WTC11 (cell line): ENCODE results near the gene PDZD8. TPM values are rescaled to one million over a fixed set of nuclear protein-coding genes. Genes with fewer than 3 reads are reported as not detected.

Source experiments
- ATAC-seq: fragments of 200-7000 bp; cut with Tn5 transposase; 2 replicates; pipeline ENCODE4 v1.10.0; 2021; ENCODE audit warnings: mild to moderate bottlenecking, moderate library complexity
- CTCF ChIA-PET: fragments of 300-600 bp; sonication (Branson Sonifier 250); formaldehyde crosslinking; loops from one replicate; lab custom pipeline; 2021; ENCODE audit warnings: antibody characterized with exemption; lab: Charles Lee
- POLR2A ChIA-PET: fragments of 350-600 bp; sonication (Branson Sonifier 250); formaldehyde crosslinking; loops from one replicate; lab custom pipeline; 2021; ENCODE audit warnings: antibody characterized with exemption; lab: Charles Lee
- DNase-seq: peaks from one replicate; pipeline ENCODE4 v3.0.0; 2021; ENCODE audit warnings: low spot score
- H3K27ac Mint-ChIP-seq: 2 replicates; pipeline ENCODE4 v1.8.0; 2021; ENCODE audit warnings: mixed read lengths
- H3K27me3 Mint-ChIP-seq: 2 replicates; pipeline ENCODE4 v1.8.0; 2021; ENCODE audit warnings: low read depth, mild to moderate bottlenecking, moderate library complexity, mixed read lengths
- H3K36me3 Mint-ChIP-seq: 2 replicates; pipeline ENCODE4 v1.8.0; 2021; ENCODE audit warnings: mixed read lengths
- H3K4me1 Mint-ChIP-seq: 2 replicates; pipeline ENCODE4 v1.8.0; 2022; ENCODE audit warnings: mixed read lengths
- H3K4me3 Mint-ChIP-seq: 2 replicates; pipeline ENCODE4 v1.8.0; 2021; ENCODE audit warnings: mild to moderate bottlenecking, moderate library complexity, mixed read lengths
- H3K9me3 Mint-ChIP-seq: 2 replicates; pipeline ENCODE4 v1.8.0; 2021; ENCODE audit warnings: mixed read lengths
- EMX1 ChIP-seq: fragments of 250-450 bp; sonication (Bioruptor Pico); IDR thresholded peaks from 2 replicates; pipeline ENCODE4 v1.8.0; 2021; ENCODE audit warnings: mild to moderate bottlenecking
- IRF2 ChIP-seq: sonication (generic); formaldehyde crosslinking; IDR thresholded peaks from 2 replicates; pipeline ENCODE4 v1.8.0; 2022; ENCODE audit warnings: low read depth, missing genetic modification reagents, borderline replicate concordance
- JUN ChIP-seq: sonication (generic); formaldehyde crosslinking; IDR thresholded peaks from 2 replicates; pipeline ENCODE4 v1.8.0; 2023; ENCODE audit warnings: mild to moderate bottlenecking, missing genetic modification reagents
- MYBL2 ChIP-seq: sonication (generic); formaldehyde crosslinking; IDR thresholded peaks from 2 replicates; pipeline ENCODE4 v1.8.1; 2023; ENCODE audit warnings: mild to moderate bottlenecking, moderate library complexity, missing genetic modification reagents
- NR1H2 ChIP-seq: sonication (generic); formaldehyde crosslinking; IDR thresholded peaks from 2 replicates; pipeline ENCODE4 v1.9.0; 2021; ENCODE audit warnings: mild to moderate bottlenecking, moderate library complexity, missing genetic modification reagents
- ZNF121 ChIP-seq: sonication (generic); formaldehyde crosslinking; IDR thresholded peaks from 2 replicates; pipeline ENCODE4 v1.8.0; 2023; ENCODE audit warnings: missing genetic modification reagents
- ZNF416 ChIP-seq: fragments of 250-450 bp; sonication (Bioruptor Pico); IDR thresholded peaks from 2 replicates; pipeline ENCODE4 v1.9.0; 2021; ENCODE audit warnings: mild to moderate bottlenecking, inconsistent platforms
- total RNA-seq: library from RNA; stranded (reverse); gene quantifications from 3 replicates; pipeline ENCODE4 v1.2.3, GENCODE V29; 2021
- TF ChIP-seq, protein P1 (sequence below): fragments of 250-450 bp; sonication (Bioruptor Pico); conservative IDR thresholded peaks from 2 replicates; pipeline ENCODE4 v1.9.0; 2021; ENCODE audit warnings: mild to moderate bottlenecking
- TF ChIP-seq, protein P2 (sequence below): sonication (generic); formaldehyde crosslinking; IDR thresholded peaks from 2 replicates; pipeline ENCODE4 v1.8.0; 2022; ENCODE audit warnings: missing genetic modification reagents
- TF ChIP-seq, protein P3 (sequence below): sonication (generic); formaldehyde crosslinking; IDR thresholded peaks from 2 replicates; pipeline ENCODE4 v1.8.0; 2023; ENCODE audit warnings: mild to moderate bottlenecking, missing genetic modification reagents
- TF ChIP-seq, protein P4 (sequence below): sonication (generic); formaldehyde crosslinking; IDR thresholded peaks from 2 replicates; pipeline ENCODE4 v1.8.1; 2023; ENCODE audit warnings: mild to moderate bottlenecking, missing genetic modification reagents
- TF ChIP-seq, protein P5 (sequence below): sonication (generic); formaldehyde crosslinking; IDR thresholded peaks from 2 replicates; pipeline ENCODE4 v1.8.0; 2022; ENCODE audit warnings: mild to moderate bottlenecking, missing genetic modification reagents

PDZD8 gene
- total RNA-seq, 1 experiment from 2014 or later, result 52.7 TPM

DNA sequence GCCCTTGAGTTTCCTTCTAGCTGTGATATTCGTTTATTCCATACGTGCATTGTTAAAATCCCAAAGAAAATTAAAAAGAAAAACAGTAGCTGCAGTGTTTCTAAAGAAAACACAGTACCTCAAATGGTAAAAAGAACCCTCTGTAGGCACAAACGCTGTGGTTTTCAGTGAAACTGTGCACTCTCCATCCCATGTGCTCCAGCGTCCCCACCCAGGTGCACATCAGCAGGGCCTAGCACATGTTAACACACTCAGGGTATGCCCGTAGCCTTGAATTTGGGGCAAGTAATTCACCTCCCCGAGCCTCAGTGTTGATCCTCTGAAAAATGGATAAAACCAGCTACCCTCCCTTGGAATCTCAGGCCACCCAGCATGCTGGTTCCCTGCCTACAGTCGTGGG lies 124.8 kb downstream of the PDZD8 start (continued):
- TF ChIP-seq, protein P1, sequence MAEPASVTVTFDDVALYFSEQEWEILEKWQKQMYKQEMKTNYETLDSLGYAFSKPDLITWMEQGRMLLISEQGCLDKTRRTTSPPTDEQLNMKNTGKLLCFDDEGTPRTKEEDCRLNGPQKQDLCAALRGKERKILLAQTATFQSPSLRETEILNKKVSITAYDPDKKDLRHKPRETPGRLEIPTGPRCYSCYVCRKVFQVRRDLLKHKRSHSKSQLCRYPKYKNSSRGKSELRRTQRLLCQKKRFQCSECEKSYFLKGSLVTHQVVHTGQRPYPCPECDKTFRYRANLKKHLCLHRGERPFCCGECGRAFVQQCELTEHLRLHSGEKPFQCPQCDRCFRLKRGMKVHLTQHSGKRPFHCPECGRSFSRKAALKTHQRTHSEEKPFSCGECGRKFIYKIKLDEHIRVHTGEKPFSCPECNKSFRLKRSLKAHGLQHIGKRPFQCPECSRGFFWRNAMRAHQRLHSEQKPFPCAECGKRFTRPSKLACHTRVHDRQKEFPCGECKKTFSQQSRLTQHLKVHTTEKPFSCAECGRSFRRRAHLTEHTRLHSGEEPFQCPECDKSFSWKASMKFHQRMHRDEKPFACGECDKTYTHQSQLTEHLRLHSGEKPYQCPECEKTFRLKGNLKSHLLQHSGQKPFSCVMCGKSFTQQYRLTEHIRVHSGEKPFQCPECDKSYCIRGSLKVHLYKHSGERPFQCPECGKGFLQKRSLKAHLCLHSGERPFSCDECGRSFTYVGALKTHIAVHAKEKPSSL (CRISPR knock-in tag), result no peak
- TF ChIP-seq, protein P2, sequence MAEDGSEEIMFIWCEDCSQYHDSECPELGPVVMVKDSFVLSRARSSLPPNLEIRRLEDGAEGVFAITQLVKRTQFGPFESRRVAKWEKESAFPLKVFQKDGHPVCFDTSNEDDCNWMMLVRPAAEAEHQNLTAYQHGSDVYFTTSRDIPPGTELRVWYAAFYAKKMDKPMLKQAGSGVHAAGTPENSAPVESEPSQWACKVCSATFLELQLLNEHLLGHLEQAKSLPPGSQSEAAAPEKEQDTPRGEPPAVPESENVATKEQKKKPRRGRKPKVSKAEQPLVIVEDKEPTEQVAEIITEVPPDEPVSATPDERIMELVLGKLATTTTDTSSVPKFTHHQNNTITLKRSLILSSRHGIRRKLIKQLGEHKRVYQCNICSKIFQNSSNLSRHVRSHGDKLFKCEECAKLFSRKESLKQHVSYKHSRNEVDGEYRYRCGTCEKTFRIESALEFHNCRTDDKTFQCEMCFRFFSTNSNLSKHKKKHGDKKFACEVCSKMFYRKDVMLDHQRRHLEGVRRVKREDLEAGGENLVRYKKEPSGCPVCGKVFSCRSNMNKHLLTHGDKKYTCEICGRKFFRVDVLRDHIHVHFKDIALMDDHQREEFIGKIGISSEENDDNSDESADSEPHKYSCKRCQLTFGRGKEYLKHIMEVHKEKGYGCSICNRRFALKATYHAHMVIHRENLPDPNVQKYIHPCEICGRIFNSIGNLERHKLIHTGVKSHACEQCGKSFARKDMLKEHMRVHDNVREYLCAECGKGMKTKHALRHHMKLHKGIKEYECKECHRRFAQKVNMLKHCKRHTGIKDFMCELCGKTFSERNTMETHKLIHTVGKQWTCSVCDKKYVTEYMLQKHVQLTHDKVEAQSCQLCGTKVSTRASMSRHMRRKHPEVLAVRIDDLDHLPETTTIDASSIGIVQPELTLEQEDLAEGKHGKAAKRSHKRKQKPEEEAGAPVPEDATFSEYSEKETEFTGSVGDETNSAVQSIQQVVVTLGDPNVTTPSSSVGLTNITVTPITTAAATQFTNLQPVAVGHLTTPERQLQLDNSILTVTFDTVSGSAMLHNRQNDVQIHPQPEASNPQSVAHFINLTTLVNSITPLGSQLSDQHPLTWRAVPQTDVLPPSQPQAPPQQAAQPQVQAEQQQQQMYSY (CRISPR knock-in tag), result no peak
- TF ChIP-seq, protein P3, sequence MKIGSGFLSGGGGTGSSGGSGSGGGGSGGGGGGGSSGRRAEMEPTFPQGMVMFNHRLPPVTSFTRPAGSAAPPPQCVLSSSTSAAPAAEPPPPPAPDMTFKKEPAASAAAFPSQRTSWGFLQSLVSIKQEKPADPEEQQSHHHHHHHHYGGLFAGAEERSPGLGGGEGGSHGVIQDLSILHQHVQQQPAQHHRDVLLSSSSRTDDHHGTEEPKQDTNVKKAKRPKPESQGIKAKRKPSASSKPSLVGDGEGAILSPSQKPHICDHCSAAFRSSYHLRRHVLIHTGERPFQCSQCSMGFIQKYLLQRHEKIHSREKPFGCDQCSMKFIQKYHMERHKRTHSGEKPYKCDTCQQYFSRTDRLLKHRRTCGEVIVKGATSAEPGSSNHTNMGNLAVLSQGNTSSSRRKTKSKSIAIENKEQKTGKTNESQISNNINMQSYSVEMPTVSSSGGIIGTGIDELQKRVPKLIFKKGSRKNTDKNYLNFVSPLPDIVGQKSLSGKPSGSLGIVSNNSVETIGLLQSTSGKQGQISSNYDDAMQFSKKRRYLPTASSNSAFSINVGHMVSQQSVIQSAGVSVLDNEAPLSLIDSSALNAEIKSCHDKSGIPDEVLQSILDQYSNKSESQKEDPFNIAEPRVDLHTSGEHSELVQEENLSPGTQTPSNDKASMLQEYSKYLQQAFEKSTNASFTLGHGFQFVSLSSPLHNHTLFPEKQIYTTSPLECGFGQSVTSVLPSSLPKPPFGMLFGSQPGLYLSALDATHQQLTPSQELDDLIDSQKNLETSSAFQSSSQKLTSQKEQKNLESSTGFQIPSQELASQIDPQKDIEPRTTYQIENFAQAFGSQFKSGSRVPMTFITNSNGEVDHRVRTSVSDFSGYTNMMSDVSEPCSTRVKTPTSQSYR (CRISPR knock-in tag), result no peak
- TF ChIP-seq EMX1 (no peak), IRF2 (CRISPR knock-in tag) (no peak)

DNA sequence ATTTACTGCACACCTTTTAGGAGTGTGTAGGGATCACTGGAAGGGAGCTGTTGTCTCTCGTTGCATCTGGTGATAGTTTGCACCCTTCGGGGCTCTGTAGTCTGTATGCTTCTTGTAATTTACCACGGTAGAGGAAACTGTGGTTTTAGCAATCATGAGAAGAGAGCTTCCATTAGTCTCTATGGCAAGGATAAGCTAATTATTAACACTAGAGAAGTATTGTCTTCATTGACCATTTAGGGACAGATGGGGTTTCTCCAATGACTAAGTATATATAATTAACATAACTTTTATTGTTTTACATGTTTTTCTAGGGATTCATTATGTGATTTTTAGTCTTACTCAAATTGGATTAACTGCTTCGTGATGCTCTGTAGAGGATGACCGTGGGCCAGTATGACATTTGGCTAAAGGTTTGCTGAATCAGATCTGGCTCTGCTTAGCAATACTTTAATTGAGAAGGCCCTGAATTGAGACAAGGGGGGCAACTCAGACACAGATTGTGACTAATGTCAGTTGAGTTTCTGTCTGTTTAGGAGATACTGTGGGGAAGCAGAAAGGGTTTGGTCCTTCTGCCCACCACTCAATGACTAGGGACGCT lies 125.6 kb downstream of the PDZD8 start:
- TF ChIP-seq ZNF121 (CRISPR knock-in tag) (no peak), JUN (no peak), NR1H2 (CRISPR knock-in tag) (no peak), ZNF416 (CRISPR knock-in tag) (no peak), MYBL2 (CRISPR knock-in tag) (no peak)
- TF ChIP-seq, protein P4, sequence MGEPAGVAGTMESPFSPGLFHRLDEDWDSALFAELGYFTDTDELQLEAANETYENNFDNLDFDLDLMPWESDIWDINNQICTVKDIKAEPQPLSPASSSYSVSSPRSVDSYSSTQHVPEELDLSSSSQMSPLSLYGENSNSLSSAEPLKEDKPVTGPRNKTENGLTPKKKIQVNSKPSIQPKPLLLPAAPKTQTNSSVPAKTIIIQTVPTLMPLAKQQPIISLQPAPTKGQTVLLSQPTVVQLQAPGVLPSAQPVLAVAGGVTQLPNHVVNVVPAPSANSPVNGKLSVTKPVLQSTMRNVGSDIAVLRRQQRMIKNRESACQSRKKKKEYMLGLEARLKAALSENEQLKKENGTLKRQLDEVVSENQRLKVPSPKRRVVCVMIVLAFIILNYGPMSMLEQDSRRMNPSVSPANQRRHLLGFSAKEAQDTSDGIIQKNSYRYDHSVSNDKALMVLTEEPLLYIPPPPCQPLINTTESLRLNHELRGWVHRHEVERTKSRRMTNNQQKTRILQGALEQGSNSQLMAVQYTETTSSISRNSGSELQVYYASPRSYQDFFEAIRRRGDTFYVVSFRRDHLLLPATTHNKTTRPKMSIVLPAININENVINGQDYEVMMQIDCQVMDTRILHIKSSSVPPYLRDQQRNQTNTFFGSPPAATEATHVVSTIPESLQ (CRISPR knock-in tag), result no peak
- TF ChIP-seq, protein P5, sequence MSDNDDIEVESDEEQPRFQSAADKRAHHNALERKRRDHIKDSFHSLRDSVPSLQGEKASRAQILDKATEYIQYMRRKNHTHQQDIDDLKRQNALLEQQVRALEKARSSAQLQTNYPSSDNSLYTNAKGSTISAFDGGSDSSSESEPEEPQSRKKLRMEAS (CRISPR knock-in tag), result no peak
- TF ChIP-seq, all 79 proteins: peak for 0
- DNase-seq (no peak), ATAC-seq (no peak)
- POLR2A ChIA-PET, result no interaction called here
- Mint-ChIP-seq H3K4me3 (no peak overlapping the region), H3K27me3 (no peaks in the 10 kb centered on the region), H3K36me3 (peaks cover 4% of the 10 kb centered on the region; the same call in 1 of the 2 replicates), H3K4me1 (peaks cover 28% of the 10 kb centered on the region), H3K9me3 (no peaks in the 10 kb centered on the region), H3K27ac (no peak overlapping the region)
- CTCF ChIA-PET, result interaction anchor here (2.7 to 3.0 kb wide), 2 partner anchors 70 to 193 kb away, joined by 8 to 10 read pairs; no protein-coding TSS in a partner anchor
